GM08714 (cell line): ENCODE results near the gene ADGB.

Experiments used
- H3K4me3 ChIP-seq: fragments of 200-500 bp; sonication (Bioruptor generic); 2 replicates; pipeline ENCODE4 v1.5.1; 2014; ENCODE audit warnings: mild to moderate bottlenecking, low read length, inconsistent platforms
- ZNF274 ChIP-seq: IDR thresholded peaks from 2 replicates; pipeline ENCODE4 v1.6.1; 2012; ENCODE audit warnings: mild to moderate bottlenecking, low read depth, low read length

The ADGB gene

GRCh38 chr6:146855889-146856288, 257.1 kb downstream of the ADGB start:
- no peak for TF ChIP-seq ZNF274
- no peak overlapping the region for H3K4me3 ChIP-seq

GRCh38 chr6:146856296-146856695, 257.5 kb downstream of the ADGB start:
- no peak overlapping the region for H3K4me3 ChIP-seq
- no peak for TF ChIP-seq ZNF274

- H3K4me3 ChIP-seq: no peak overlapping the region
- no peak for TF ChIP-seq ZNF274
Observed at GRCh38 chr6:146857180-146857979, 258.6 kb downstream of the ADGB start.

- no peak overlapping the region for H3K4me3 ChIP-seq
- TF ChIP-seq ZNF274: no peak
Observed at GRCh38 chr6:146857980-146858347, 259.2 kb downstream of the ADGB start.

GRCh38 chr6:146859206-146859605, 260.4 kb downstream of the ADGB start:
- no peak overlapping the region for H3K4me3 ChIP-seq
- no peak for TF ChIP-seq ZNF274

- H3K4me3 ChIP-seq: no peak overlapping the region
- TF ChIP-seq ZNF274: no peak
Observed at GRCh38 chr6:146859795-146860495, 261.2 kb downstream of the ADGB start.

- TF ChIP-seq ZNF274: no peak
- H3K4me3 ChIP-seq: no peak overlapping the region
Observed at GRCh38 chr6:146860583-146860982, 261.8 kb downstream of the ADGB start.

- no peak for TF ChIP-seq ZNF274
- no peak overlapping the region for H3K4me3 ChIP-seq
Observed at GRCh38 chr6:146861029-146861563, 262.3 kb downstream of the ADGB start.

GRCh38 chr6:146861716-146862115, 262.9 kb downstream of the ADGB start:
- no peak for TF ChIP-seq ZNF274
- H3K4me3 ChIP-seq: no peak overlapping the region

- H3K4me3 ChIP-seq: no peak overlapping the region
- no peak for TF ChIP-seq ZNF274
Observed at GRCh38 chr6:146862508-146862919, 263.7 kb downstream of the ADGB start.

GRCh38 chr6:146864300-146864699, 265.5 kb downstream of the ADGB start:
- no peak overlapping the region for H3K4me3 ChIP-seq
- no peak for TF ChIP-seq ZNF274

- H3K4me3 ChIP-seq: no peak overlapping the region
- no peak for TF ChIP-seq ZNF274
Observed at GRCh38 chr6:146864885-146865284, 266.1 kb downstream of the ADGB start.
